ENCODE data around the gene ABCG5. TPM values are rescaled to one million over a fixed set of nuclear protein-coding genes. Genes with fewer than 3 reads are reported as not detected.
A peak's percentile ranks its signal among the peaks of the same experiment; 100 is the strongest.

ABCG5 gene
- total and polyA plus RNA-seq, 7 donors = 0.01 to 0.08 TPM; not detected in 5

DNA sequence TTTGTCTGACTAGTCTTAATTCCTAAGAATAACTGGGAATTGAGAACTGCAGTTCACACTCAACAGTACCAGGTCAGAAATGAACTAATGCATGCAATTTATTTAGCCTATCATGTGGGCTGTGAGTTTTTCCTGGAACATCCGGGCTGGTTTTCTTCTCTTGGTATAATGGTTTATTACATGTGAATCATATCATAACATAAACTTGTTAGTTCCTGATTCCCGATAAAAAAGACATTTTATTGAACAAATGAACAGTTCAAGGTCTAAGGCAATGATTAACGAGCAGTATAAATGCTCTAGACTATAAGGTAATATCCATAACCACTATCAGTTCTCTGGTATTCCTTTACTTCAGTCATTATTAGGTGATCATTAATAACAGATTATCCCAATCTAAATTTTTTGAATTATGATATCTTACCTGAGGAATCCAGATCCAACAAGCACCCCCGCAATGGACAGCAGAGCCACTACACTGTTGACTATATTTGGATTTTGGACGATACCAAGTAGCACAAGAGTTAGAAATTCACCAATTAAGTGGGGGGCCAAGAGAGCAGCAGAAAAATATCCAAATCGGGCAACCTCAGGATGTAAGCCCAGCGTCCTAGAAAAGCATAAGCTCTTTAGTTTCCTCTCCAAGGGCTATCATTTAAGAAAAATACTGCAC lies 19.0 kb downstream of the ABCG5 start:
- intact Hi-C loops (cut with DNase I) = no loop called here
- Histone ChIP-seq H3K27ac (no peak overlapping the region), H3K36me3 (ENCODE audit: insufficient read depth in 1 of 2, low read depth in 1 of 2) (no peaks in the 10 kb centered on the region), H3K4me3 (no peak overlapping the region), H3K9me3 (no peaks in the 10 kb centered on the region), H3K4me1 (no peaks in the 10 kb centered on the region), H3K27me3 (ENCODE audit: insufficient read depth in 3 of 3, low read length in 2 of 3) (no peaks in the 10 kb centered on the region)
- DNase-seq (no peak), ATAC-seq (no peak)
- TF ChIP-seq, protein P1, sequence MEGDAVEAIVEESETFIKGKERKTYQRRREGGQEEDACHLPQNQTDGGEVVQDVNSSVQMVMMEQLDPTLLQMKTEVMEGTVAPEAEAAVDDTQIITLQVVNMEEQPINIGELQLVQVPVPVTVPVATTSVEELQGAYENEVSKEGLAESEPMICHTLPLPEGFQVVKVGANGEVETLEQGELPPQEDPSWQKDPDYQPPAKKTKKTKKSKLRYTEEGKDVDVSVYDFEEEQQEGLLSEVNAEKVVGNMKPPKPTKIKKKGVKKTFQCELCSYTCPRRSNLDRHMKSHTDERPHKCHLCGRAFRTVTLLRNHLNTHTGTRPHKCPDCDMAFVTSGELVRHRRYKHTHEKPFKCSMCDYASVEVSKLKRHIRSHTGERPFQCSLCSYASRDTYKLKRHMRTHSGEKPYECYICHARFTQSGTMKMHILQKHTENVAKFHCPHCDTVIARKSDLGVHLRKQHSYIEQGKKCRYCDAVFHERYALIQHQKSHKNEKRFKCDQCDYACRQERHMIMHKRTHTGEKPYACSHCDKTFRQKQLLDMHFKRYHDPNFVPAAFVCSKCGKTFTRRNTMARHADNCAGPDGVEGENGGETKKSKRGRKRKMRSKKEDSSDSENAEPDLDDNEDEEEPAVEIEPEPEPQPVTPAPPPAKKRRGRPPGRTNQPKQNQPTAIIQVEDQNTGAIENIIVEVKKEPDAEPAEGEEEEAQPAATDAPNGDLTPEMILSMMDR (IDR thresholded peaks at IDR 0.05) = no peak
- WGBS, 3 donors = 80 to 85% (median 82%) methylated on average over 7 of the region's 7 CpGs

GRCh38 chr2:43818761-43819160 lies 19.9 kb downstream of the ABCG5 start:
- H3K9me3 ChIP-seq = no peaks in the 10 kb centered on the region
- WGBS, 3 donors = 58 to 60% (median 59%) methylated on average over 5 of the region's 5 CpGs
- H3K36me3 ChIP-seq (ENCODE audit: insufficient read depth in 1 of 2, low read depth in 1 of 2) = no peaks in the 10 kb centered on the region
- no peaks in the 10 kb centered on the region for H3K27me3 ChIP-seq (ENCODE audit: insufficient read depth in 3 of 3, low read length in 2 of 3)
- no peak for ATAC-seq
- intact Hi-C loops (cut with DNase I) = no loop called here
- no peaks in the 10 kb centered on the region for H3K4me1 ChIP-seq
- DNase-seq = peak in 1 of 2 donors; percentile 21
- TF ChIP-seq, protein P1 (IDR thresholded peaks at IDR 0.05) = no peak
- no peak overlapping the region for H3K4me3 ChIP-seq
- no peak overlapping the region for H3K27ac ChIP-seq

GRCh38 chr2:43814711-43815110 lies 23.9 kb downstream of the ABCG5 start:
- Histone ChIP-seq H3K4me1 (no peaks in the 10 kb centered on the region), H3K36me3 (ENCODE audit: insufficient read depth in 1 of 2, low read depth in 1 of 2) (peaks cover 0 to 17% of the 10 kb centered on the region in 2 donors), H3K9me3 (no peaks in the 10 kb centered on the region), H3K4me3 (no peak overlapping the region), H3K27ac (no peak overlapping the region), H3K27me3 (ENCODE audit: insufficient read depth in 3 of 3, low read length in 2 of 3) (no peaks in the 10 kb centered on the region)
- TF ChIP-seq, protein P1 (IDR thresholded peaks at IDR 0.05) = no peak
- WGBS, 3 donors = 91 to 92% (median 92%) methylated on average over 3 of the region's 3 CpGs
- ATAC-seq (no peak), DNase-seq (no peak)
- intact Hi-C loops (cut with DNase I) = no loop called here

DNA sequence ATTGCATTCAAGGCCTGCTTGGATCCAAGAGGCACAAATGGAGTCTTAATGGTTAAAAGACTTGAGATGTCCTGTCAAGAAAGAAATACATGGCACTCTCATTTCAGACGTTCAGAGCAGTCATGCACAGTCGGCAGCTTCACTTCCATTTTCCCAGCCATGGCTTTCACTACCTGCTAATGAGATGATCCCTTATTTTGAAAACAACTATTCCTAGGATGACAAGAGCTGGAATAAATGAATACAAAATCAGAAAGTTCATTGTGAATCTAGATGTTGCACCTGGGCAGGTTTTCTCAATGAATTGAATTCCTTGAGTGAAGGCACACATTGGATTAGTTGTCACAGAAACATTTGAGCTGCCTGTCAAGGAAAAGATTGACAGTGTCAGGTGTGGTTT lies 25.7 kb downstream of the ABCG5 start:
- TF ChIP-seq, protein P1 (IDR thresholded peaks at IDR 0.05) = no peak
- Histone ChIP-seq H3K9me3 (no peaks in the 10 kb centered on the region), H3K27me3 (ENCODE audit: insufficient read depth in 3 of 3, low read length in 2 of 3) (no peaks in the 10 kb centered on the region), H3K4me3 (no peak overlapping the region), H3K36me3 (ENCODE audit: insufficient read depth in 1 of 2, low read depth in 1 of 2) (peaks cover 0 to 25% of the 10 kb centered on the region in 2 donors), H3K27ac (no peak overlapping the region), H3K4me1 (no peaks in the 10 kb centered on the region)
- intact Hi-C loops (cut with DNase I) = no loop called here
- ATAC-seq (no peak), DNase-seq (no peak)
- 34 to 37% (median 34%) methylated on average over 2 of the region's 2 CpGs for WGBS, 3 donors

GRCh38 chr2:43812006-43812405 lies 26.6 kb downstream of the ABCG5 start:
- Histone ChIP-seq H3K27ac (no peak overlapping the region), H3K36me3 (ENCODE audit: insufficient read depth in 1 of 2, low read depth in 1 of 2) (peaks cover 0 to 25% of the 10 kb centered on the region in 2 donors), H3K9me3 (no peaks in the 10 kb centered on the region), H3K4me1 (no peaks in the 10 kb centered on the region), H3K4me3 (no peak overlapping the region), H3K27me3 (ENCODE audit: insufficient read depth in 3 of 3, low read length in 2 of 3) (no peaks in the 10 kb centered on the region)
- WGBS, 3 donors = 65 to 79% (median 72%) methylated on average over 2 of the region's 2 CpGs
- ATAC-seq = no peak
- TF ChIP-seq, protein P1 (IDR thresholded peaks at IDR 0.05) = no peak
- DNase-seq = no peak
- intact Hi-C loops (cut with DNase I) = no loop called here

Data from psoas muscle (tissue), 8 donors.